CMK (cell line): Measurements from ENCODE around the gene FMN1.
"Not testable (repeated sequence)": the region's sequence is repeated elsewhere in the genome, so short reads cannot be mapped to it uniquely, and the experiment has no call there.

ENCODE experiments used
- DNase-seq: peaks from one replicate; pipeline ENCODE4 v3.0.0-alpha.2; 2010; ENCODE audit warnings: low read depth

The FMN1 gene

GRCh38 chr15:32855942-32856341 lies 338.6 kb downstream of the FMN1 start:
- DNase-seq: no peak

- no peak for DNase-seq
Observed at GRCh38 chr15:32853592-32853991, 340.9 kb downstream of the FMN1 start.

GRCh38 chr15:32852771-32853170 lies 341.7 kb downstream of the FMN1 start:
- no peak for DNase-seq

GRCh38 chr15:32852017-32852416 lies 342.5 kb downstream of the FMN1 start:
- no peak for DNase-seq

- no peak for DNase-seq
Observed at GRCh38 chr15:32851572-32851971, 342.9 kb downstream of the FMN1 start.

- no peak for DNase-seq
Observed at GRCh38 chr15:32849769-32850668, 344.5 kb downstream of the FMN1 start.

- DNase-seq: not testable (repeated sequence)
Observed at GRCh38 chr15:32846671-32847070, 347.8 kb downstream of the FMN1 start.

- DNase-seq: peak; percentile 8
Observed at GRCh38 chr15:32844118-32844711, 350.3 kb downstream of the FMN1 start.

- DNase-seq: no peak
Observed at GRCh38 chr15:32843219-32843815, 351.2 kb downstream of the FMN1 start.

GRCh38 chr15:32842081-32842480 lies 352.4 kb downstream of the FMN1 start:
- DNase-seq: no peak

- DNase-seq: no peak
Observed at GRCh38 chr15:32840507-32841245, 353.8 kb downstream of the FMN1 start.

- no peak for DNase-seq
Observed at GRCh38 chr15:32838820-32839219, 355.7 kb downstream of the FMN1 start.

GRCh38 chr15:32838338-32838737 lies 356.2 kb downstream of the FMN1 start:
- no peak for DNase-seq

- DNase-seq: no peak
Observed at GRCh38 chr15:32837935-32838334, 356.6 kb downstream of the FMN1 start.

GRCh38 chr15:32834156-32834555 lies 360.4 kb downstream of the FMN1 start:
- no peak for DNase-seq

GRCh38 chr15:32833379-32833821 lies 361.1 kb downstream of the FMN1 start:
- no peak for DNase-seq

GRCh38 chr15:32831485-32831884 lies 363.0 kb downstream of the FMN1 start:
- DNase-seq: no peak

GRCh38 chr15:32830241-32830640 lies 364.3 kb downstream of the FMN1 start:
- DNase-seq: no peak

- DNase-seq: no peak
Observed at GRCh38 chr15:32829436-32829835, 365.1 kb downstream of the FMN1 start.

GRCh38 chr15:32828507-32829186 lies 365.9 kb downstream of the FMN1 start:
- no peak for DNase-seq

- DNase-seq: no peak
Observed at GRCh38 chr15:32826685-32827084, 367.8 kb downstream of the FMN1 start.

- DNase-seq: no peak
Observed at GRCh38 chr15:32825219-32825618, 369.3 kb downstream of the FMN1 start.
